ENCODE results near the gene MORN1.

DNA sequence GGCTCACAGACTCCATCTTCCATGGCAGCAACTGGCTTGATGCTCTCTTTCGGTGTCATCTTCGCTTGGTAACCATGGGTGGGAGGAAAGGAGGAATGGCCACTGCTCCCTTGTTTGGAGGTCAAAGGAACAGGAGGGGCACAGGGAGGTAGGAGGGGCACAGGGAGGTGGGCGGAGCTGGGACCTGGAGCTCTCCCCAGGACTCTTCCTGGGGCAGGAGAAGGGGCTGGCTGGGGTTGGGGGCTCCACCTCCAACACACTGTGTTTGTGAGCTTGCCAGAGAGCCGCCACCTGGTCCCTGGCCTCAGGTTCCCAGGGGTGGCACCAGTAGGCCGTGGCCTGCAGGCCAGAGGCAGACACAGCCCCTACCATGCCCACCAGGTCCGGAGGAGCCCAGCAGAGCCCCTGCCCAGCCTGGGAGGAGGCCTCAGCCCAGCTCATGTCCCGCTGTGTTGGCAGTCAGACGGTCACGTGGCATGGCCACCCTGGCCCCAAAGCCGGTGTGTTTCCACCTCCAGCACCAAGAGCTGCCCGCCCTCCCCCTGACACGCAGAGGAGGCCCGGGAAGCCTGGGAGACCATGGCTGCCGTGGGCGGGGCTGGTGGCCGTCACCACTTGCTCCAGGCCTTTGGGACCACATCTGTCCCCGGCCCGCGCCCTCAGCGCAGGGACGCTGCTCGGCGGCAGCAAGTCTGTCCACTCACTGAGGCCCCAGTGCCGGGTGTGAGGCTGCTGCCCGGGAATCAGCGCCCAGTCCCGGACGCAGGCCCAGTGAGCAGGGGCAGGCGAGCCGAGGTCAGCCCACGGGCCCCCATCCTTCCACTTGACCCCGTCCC is 73.9 kb downstream of the MORN1 start:
- TF ChIP-seq, protein P1, sequence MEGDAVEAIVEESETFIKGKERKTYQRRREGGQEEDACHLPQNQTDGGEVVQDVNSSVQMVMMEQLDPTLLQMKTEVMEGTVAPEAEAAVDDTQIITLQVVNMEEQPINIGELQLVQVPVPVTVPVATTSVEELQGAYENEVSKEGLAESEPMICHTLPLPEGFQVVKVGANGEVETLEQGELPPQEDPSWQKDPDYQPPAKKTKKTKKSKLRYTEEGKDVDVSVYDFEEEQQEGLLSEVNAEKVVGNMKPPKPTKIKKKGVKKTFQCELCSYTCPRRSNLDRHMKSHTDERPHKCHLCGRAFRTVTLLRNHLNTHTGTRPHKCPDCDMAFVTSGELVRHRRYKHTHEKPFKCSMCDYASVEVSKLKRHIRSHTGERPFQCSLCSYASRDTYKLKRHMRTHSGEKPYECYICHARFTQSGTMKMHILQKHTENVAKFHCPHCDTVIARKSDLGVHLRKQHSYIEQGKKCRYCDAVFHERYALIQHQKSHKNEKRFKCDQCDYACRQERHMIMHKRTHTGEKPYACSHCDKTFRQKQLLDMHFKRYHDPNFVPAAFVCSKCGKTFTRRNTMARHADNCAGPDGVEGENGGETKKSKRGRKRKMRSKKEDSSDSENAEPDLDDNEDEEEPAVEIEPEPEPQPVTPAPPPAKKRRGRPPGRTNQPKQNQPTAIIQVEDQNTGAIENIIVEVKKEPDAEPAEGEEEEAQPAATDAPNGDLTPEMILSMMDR (IDR thresholded peaks at IDR 0.05): no peak
- TF ChIP-seq POLR2A (IDR thresholded peaks at IDR 0.05) (no peak), POLR2AphosphoS5 (IDR thresholded peaks at IDR 0.05; ENCODE audit: insufficient read depth in 1 of 2, low read depth in 1 of 2) (no peak)
